HG02678 (cell line): Measurements from ENCODE around the gene COL26A1.
"Not testable (repeated sequence)": the region's sequence is repeated elsewhere in the genome, so short reads cannot be mapped to it uniquely, and the experiment has no call there.

Experiments used
- ATAC-seq: cut with Tn5 transposase; IDR thresholded peaks from one replicate; pipeline ENCODE4 v1.9.1; 2021; ENCODE audit warnings: mild to moderate bottlenecking, moderate library complexity; ENCODE audit not compliant: unreplicated experiment

COL26A1 gene

DNA sequence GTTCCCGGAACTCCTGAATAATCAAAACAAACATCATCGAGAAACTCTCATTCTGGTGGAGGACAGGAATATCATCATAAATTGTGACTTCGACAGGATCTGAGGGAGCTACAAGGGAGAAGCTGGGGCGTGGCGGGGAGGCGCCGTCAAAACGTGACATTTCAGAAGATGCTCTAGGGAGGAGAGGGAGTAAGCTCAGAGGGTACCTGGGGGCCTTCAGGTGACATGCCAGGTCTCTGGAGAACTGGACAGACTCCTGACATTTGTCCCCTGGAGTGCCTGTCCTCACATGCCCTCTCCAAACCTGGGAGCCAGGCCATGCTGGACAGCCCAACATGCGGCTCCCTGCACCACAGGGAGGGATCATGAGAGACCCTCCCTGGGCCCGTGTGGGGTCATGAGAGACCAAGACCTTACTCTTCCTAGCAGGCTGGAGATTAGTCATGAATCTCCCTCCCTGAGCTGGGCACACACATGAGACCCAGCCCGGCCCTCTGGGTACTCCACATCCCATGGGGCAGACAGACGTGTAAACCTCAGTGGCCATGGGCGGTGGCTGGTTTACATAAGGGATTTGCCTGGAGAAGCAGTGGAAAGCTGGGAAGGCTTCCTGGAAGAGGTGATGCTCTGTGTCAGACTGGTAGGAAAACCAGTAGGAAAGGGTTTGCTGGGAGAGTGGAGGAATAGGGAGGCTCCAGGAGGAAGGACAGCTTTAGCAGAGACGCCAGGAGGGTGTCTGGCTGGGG is 185.4 kb downstream of the COL26A1 start:
- no peak for ATAC-seq

GRCh38 chr7:101549734-101550133 is 187.1 kb downstream of the COL26A1 start:
- no peak for ATAC-seq

- no peak for ATAC-seq
These were observed 188.2 kb downstream of the COL26A1 start for GRCh38 chr7:101550641-101551541.

DNA sequence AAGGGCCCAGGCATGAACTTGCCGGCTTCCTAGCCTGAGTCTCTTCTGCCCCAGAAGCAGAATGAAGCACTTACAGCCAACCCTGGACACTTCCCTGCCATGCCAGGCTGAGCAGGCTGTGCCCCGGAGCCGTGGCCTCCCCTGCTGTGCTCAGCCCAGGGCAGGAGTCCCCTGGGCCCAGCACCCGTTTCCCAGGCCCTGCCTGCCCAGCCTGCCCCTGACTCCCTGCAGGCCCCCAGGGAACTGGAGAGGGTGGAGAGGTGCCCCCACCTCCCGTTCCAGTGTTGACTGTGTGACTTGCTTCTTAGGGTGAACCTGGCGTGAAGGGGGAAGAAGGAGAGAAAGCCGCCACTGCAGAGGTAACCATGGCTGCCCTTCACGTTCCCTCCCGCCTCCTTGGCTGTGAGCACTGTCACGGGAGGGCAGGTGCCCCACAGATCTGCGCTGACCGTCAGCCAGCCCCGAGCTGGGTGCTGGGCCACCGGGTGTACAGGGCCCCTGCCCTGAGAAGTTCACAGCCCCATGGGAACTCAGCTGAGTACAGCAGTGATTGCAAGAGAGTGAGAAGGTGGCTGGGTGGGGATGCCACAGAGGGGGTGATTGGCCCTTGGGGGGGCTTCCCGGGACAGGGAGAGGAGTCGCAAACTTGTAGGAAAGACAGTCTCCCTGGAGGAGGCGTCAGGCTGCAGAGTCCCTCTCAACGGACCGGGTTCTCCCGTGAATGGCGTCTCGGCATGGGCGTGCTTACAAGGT is 190.5 kb downstream of the COL26A1 start:
- ATAC-seq, result no peak

- no peak for ATAC-seq
These were observed 191.2 kb downstream of the COL26A1 start for GRCh38 chr7:101553771-101554445.

DNA sequence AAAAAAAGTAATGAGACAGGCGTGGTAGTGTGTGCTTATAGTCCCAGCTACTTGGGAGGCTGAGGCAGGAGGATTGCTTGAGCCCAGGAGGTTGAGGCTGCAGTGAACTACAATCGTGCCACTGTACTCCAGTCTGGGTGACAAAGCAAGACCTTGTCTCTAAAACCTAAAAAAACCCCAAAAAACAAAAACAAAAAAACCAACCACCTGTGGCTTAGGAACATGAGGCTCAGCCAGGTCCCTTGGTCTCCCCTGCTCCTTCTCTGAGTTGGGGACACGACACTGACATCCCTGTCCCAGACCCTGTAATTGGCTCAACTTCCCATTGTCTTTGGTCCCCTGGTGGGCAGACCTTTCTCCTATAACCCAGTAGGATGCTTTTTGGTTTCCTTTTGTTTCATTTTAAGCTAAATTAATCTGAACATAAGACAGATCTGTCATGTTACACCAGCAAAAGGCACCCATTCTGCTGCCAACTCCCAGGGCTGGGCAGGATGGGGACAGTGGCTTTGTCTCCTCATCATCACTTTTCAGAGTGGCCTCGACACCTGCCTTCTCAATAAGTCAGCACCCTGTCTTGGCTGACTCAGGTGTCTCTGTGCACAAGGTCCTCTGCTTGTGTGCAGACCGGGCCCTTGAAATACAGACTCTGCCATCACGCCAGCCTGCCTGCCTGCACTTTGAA is 192.1 kb downstream of the COL26A1 start:
- ATAC-seq, result no peak

DNA sequence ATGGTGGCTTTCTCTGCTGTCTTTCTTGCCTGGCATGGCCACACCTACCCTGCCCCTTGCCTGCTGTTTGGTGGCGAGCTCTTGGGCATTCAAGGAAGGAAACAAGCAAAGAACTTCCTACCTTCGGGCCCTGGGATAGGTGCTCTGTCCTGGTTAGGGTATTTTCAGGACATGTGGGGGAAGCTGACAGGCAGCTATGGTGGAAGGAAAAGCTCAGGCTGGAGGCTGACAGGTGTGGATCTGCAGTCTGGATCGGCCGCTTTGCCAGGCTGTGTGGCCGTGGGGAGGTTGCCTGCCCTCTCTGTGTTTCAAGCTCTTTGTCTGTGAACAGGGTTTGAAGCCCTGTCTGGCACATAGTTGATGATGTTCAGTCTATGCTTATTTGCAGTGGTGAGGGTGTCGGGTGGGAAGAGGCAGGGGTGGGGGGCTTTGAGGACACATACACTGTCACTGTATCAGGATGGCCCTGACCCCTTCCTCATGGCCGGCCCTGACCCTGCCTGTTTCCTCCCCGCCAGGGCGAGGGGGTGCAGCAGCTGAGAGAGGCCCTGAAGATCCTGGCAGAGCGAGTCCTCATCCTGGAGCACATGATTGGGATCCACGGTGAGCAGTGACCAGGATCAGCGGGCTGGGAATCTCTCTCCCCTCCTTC is 192.7 kb downstream of the COL26A1 start:
- no peak for ATAC-seq

DNA sequence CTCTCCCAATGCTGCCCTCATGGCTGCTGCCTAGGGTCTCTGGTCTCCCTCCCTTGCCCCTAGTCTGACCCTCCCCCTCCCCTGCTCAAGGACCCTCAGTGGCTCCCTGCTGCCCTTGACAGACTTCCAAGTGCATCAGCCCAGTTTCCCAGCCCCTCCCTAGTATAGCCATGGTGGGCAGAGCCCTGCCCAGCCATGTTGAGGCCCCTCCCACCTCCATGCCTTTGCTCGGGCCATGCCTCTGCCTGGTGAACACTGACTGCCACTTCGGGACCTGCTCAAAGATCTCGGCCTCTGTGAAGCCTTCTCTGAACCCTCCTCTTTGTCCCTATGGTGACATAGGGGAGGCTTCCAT is 193.2 kb downstream of the COL26A1 start:
- no peak for ATAC-seq

DNA sequence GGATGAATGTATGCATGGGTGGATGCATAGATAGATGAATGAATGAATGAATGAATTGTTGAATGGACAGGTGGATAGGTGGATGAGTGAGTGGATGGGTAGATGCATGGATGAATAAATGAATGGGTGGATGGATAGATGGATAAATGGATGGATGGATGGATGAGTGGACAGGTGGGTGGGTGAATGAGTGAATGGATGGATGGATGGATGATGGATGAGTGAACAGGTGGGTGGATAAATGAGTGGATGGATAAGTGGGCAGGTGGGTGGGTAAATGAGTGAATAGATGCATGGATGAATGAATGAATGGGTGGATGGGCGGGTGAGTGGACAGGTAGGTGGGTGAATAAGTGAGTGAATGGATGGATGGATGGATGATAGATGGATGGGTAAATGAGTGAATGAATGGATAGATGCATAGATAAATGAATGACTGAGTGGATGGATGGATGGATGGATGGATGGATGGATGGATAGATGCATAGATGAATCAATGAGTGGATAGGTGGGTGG is 193.8 kb downstream of the COL26A1 start:
- ATAC-seq, result no peak

GRCh38 chr7:101557421-101557820 is 194.7 kb downstream of the COL26A1 start:
- no peak for ATAC-seq

GRCh38 chr7:101557978-101558741 is 195.5 kb downstream of the COL26A1 start:
- no peak for ATAC-seq

DNA sequence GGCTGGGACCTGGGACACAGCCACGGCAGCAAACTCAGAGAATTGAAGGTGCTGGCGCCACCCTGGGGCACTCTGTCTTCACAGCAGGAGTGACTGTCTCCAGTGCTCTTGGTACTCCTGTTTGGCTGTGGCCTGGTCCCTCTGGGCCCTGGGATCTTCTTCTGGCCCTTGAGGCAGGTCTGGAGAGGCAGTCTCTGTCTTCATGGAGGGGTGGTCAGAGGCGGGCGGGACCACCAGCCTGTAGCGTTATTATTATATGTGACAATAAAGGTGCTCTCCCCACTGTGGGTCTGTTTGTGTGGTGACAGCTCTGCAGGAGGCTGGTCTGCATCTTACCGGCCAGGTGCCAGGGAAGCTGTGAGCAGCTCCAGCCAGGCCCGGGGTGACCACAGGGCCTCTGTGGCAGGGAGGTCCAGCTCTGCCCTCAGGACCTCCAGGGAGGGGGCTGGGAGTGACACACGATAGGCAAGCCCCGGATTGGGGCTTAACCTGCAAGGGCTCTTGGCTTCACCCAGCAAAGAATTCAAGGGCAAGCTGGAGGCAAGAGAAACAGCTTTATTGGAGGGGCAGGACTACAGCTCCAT is 196.2 kb downstream of the COL26A1 start:
- ATAC-seq, result no peak

GRCh38 chr7:101559586-101559985 is 196.9 kb downstream of the COL26A1 start:
- ATAC-seq, result no peak

DNA sequence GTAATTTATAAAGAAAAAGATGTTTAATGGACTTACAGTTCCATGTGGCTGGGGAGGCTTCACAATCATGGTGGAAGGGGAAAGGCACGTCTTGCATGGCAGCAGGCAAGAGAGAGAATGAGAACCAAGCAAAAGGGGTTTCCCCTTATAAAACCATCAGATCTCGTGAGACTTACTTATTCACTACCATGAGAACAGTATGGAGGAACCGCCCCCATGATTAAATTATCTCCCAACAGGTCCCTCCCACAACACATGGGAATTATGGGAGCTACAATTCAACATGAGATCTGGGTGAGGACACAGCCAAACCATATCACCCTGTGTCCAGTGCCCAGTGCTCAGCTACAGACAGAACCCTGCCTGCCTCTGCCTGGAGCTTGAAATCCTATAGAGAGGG is 197.3 kb downstream of the COL26A1 start:
- ATAC-seq, result not testable (repeated sequence)

DNA sequence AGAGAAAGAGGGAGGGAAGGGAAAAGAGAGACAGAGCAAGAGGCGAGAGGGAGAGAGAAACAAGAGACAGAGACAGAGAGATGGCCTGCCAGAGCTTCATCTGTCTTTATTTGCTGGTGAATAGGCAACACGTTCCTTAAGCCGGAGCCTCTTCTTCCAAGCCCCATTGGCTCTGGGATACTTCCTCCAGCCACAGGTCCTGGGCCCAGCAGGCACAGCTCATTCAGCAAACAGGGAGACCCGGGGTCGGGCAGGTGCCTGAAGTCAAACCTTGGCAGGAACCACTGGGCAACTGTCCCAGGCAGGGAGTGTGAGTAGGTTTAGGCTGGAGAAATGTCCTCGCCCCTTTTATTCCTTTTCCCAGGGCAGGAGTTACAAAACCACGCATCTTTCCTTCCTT is 198.2 kb downstream of the COL26A1 start:
- ATAC-seq, result no peak

DNA sequence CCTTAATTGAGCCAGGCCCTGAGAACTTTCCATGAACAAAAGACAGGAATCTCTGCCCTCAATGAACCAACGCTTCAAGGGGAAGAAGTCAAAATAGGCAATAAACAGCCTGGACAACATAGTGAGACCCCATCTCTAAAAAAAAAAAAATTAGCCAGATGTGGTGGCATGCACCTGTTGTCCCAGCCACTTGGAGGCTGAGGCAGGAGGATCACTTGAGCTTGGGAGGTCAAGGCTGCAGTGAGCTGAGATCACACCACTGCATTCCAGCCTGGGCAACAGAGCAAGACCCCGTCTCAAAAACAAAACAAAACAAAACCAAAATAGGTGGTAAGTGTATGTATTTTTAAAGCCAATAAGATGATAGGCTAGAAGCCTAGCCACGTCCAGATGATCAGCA is 198.6 kb downstream of the COL26A1 start:
- ATAC-seq, result not testable (repeated sequence)

DNA sequence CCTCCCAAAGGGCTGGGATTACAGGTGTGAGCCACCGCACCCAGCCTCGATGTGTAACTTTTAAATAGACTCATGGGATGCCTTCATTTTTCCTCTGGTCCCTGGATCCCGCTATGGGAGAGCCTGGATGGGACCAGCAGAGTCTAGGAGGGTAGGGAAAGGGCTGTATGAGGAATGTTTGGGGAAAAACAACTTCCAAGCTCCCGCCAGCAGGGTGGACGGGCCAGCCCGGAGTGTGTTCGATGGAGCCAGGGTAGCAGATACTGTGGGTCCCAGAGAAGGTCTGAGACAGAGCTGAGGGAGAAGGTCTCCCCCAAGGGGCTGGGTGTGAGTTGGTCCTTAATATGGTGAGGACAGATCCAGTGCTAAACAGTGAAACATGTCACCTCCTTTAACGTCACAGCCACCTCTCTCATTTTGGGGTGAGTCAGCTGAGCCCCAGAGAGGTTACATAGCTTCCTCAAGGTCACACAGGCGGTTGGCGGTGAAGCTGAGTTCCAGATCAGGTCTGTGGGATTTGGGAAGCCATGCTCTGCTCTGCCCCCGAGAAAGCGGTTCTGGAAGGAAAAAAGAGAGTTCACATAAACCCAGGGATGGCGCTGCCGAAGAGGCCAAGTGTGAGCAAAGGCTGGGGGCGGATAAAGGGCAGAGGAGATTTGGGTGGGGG is 200.0 kb downstream of the COL26A1 start:
- ATAC-seq, result no peak
